GM10847 (cell line): ENCODE data around the gene RALGPS2.

ENCODE experiments used
- POLR2A ChIP-seq: IDR thresholded peaks from 2 replicates; pipeline ENCODE4 v1.6.1; 2011; ENCODE audit not compliant: insufficient read length; ENCODE audit errors: extremely low read depth

RALGPS2 gene

DNA sequence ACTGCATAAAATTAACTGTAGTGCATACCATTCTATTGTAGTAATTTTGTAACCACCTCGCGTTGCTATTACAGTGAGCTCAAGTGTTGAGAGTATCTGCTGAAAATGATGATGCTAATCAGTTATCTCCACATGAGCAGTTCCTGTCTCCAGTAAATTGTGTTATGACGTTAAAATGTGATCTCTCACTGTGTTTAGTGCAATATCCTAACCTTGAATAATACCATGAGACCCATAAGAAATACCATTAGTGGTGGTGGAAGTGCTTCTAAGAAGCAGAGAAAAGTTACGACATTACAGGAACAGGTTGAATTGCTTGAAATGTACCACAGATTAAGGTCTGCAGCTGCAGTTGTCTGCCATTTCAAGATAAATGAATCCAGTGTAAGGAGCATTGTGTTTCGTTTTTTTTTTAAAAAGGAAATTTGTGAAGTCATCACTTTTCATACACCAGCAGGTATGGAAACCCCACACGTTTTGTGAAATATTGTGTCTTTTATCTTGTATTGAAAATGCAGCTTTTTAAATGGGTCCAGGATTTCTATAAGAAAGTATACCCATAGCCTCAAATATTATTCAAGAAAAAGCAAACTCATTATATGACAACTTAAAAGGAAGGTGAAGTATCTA lies 73.3 kb downstream of the RALGPS2 start:
- no peak for TF ChIP-seq POLR2A

DNA sequence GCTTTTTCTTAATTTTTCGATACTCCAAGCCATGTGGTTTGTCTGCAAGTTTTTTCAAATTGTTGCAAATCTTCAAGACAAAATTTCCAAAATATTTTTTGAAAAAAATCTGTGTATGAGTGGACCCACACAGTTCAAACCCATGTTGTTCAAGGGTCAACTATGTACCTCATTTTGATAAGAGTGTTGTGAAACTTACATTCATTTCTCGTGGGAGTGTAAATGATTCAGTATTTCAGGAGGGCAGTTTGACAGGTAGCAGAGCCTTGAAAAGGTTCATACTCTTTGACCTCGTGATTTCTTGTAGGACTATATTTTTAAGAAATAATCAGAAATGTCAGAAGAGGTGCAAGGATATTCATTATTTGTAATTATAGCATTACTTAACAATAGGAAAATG lies 77.8 kb downstream of the RALGPS2 start:
- TF ChIP-seq POLR2A, result no peak

DNA sequence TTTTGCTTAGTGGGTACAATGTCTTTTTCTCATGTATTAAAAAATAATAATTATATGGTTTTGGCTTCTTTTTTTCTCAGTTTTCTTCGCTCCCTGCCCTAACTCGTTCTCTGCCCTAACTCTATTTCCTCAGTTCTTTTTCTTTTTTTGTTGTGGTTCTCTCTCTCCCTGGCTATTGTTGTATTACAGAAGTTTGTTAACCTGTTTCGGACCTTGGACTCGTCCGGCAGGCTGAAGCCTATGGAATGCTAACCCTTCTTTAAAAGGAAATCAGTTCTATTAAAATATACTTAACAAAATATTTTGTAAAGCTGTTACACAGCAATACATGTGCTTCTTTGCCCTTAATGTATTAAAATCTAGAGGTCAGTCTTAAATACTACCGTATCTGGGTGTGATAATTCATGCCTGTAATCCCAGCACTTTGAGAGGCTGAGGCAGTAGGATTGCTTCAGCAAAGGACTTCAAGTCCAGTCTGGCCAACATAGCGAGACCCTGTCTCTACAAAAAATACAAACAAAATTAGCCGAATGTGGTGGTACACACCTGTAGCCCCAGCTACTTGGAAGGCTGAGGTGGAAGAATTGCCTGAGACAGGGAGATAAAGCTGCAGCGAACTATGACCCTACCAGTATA lies 81.7 kb downstream of the RALGPS2 start:
- no peak for TF ChIP-seq POLR2A

DNA sequence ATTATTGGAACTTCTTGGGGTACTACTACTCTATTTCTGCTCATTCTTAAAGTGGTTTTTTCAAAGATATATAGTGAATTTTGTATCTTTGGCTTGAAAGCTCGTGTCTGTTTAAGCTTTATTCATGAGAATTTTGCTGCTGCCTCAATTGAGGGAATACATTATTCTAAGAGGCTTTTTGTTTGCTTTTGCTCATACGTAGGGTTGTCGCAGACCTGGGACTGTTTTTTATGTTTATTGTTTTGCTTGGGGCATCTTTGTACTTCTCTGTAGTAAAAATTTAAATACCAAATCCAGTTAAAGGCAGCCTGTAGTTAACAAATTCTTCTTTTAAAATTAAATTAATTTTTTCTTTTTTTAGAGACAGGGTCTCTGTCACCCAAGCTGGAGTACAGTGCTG lies 83.5 kb downstream of the RALGPS2 start:
- no peak for TF ChIP-seq POLR2A

DNA sequence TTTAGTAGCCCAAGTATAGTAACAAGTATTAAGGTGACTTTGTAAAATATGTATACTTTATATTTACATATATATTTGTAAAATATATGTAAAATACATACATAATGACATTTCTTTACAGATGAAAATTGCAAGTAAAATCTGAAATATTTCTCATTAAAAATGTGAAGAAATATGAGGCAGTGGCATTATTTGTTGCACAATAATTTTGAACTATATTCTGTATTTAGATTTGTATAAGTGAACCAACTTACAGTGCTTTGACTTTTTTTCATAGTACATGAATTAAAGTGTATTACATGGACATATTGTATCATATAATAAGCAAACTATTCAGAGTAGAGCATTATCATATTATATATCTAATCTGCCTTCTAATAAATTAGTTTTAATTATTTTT lies 85.5 kb downstream of the RALGPS2 start:
- no peak for TF ChIP-seq POLR2A

DNA sequence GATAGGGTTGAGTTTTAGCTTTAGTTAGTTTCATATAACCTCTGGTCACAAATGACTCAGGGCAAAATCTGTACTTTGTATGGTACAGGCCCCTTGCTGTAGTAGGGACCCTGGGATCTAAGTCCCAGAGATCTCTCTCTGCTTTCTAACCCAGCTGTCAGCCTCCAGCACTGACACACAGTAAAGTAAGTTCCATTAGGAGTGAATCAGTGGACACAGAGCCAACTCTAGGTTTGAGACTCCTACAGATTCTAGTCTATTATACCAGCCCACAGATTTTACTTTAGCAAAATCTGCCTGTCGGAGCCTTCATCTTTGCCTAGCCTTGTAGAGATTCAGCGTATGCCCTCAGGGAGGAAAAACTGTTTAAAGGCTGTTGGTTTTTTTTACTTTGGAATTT lies 93.4 kb downstream of the RALGPS2 start:
- no peak for TF ChIP-seq POLR2A

DNA sequence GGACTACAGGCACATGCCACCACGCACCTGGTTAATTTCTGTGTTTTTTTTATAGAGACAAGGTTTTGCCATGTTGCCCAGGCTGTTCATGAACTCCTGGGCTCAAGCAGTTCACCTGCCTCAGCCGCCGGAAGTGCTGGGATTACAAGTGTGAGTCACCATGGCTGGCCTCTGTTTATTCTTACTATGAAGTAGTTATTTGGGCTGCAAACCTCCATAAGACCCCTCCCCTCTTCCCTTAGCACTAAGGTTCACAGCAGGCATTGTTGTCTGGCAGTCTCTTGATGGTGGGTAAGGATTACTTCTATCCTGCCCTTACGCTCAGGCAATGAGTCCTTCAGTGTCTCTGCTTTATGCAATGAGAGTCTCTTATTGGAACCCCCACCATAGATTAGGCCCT lies 94.1 kb downstream of the RALGPS2 start:
- no peak for TF ChIP-seq POLR2A

DNA sequence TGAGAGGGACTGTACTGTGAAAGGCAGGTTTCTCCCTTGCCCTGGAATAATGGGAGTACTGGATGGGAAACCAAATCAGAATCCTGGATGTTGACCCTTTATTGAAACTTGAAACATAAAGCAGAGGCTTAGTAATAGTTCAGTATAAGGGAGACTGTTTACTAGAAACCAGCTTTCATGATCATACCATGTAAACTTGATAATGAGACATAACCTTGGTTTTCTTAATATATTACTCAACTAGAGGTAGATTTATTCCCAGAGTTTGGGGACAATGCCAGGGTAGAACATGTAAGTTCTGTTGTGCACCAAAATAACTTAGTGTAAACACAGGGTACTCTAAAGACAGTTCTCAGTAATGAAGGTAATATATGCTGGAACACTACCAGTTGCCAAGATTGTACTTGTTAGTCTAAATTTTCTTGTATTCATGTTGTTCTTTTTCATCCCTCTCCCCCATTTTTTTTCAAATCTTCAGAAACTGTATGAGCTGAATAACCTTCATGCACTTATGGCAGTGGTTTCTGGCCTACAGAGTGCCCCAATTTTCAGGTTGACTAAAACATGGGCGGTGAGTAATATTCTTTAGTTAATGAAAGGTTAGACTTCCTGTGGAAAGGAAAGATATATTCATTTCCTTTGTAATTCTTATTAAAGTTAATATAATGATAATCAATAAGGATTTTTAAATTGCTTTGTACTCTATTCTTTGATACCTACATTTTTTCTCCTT lies 96.3 kb downstream of the RALGPS2 start:
- TF ChIP-seq POLR2A, result no peak

DNA sequence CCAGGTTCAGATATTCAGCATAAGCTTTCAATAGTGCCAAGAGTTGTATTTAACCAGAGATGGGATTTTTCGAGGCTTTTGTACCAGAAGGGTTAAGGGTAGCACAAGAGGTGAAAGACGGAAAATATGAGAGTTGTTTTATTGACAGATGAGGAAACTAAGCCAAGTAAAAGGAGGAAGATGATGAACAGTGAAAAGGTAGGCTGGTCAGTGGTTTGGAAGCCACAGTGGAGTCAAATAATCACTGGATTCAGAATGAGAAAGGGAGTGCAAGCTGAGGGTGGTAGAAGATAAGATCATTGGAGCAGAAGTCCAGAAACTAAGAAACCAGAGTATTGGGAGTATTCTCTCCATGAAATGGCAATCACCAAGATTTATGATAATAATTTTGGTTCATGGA lies 100.1 kb downstream of the RALGPS2 start:
- TF ChIP-seq POLR2A, result no peak

DNA sequence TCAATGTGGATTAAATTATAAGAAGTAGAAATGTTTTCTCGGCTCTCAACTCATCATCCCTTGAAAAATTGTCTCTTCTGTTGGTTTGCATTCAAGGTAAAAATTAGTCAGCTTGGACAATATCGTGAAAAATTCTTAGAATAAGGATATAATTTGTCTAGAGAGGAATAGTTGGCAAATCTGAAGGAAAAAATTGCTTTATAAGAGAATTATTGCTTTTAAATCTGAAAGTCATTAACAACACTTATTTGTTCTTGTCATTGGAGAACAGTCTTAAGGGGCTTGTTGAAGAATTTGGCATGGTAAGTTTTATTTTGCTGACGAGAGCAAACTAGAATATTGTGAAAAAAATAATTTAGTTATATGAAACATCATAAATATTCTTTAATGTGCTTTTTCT lies 119.4 kb downstream of the RALGPS2 start:
- no peak for TF ChIP-seq POLR2A

DNA sequence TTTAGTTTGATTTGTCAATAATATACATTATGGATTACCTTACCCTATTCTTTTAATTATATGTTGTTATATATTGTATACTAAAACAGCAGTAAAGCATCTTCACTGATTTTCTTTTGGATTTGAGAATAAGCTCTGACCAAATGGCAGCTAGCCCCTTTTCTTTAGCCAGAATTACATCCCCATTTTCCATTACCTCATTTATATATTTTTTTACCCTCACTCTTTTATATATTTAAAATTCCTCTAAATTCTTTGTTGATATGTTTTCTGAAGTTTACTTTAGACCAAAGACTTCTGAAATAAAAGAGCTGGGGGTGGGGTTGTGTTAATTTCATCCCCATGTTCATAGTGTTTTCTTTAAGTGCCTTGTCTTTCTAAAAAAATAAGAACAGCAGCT lies 121.3 kb downstream of the RALGPS2 start:
- no peak for TF ChIP-seq POLR2A

DNA sequence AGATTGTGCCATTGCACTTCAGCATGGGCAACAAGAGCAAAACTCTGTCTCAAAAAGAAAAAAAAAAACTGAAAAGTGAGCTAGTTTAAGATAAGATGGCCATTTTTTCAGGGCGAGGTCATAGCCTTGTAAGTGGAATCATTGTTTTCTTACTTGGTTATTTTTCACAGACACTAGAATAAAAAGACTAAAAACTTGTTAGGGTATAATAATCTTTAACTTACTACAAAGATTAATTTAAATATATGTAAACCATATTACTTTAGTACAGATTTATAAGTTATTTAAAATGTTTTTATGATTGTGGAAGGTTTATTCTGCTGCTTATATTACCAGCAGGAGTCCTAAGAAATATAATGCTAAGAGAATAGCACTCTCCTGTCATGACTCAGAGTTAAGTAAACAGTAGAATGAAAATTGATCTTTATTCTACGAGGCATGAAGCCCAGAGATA lies 122.4 kb downstream of the RALGPS2 start:
- no peak for TF ChIP-seq POLR2A

DNA sequence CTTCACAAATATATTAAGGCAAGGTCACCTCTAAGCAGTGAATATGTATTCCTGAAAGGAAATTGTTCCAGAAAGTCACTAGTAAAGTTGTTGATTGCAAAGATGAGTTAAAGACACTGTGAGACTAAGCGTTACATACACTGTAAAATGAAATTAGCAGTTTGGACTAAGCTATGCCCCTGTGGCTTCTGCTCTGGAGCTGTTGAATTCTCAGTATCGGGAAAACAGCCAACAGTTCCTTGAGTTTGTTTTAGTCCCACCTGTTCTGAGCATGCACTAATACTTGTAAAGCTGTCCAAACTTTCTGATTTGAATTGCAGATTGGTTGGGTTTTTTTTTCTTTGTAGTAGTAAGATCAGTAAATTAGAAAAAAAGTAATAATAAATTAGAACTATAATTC lies 124.9 kb downstream of the RALGPS2 start:
- TF ChIP-seq POLR2A, result no peak

DNA sequence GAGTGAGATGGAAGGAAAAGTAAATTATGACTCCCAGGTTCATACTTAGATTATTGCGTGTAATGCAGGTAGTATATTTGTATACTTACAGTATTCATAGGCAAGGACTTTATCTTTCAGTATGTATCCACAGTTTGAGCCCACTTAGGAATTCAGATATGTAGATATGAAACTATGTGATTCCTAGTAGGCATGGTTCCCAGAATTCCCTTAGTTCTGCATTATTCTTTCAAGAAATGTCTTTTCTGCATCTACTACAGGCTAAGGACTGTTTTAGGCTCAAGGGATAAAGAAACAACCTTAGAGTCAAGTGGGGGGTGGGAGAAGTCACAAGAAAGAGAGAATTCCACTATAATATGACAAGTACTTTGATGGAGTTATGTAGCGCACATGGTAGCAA lies 132.1 kb downstream of the RALGPS2 start:
- no peak for TF ChIP-seq POLR2A

DNA sequence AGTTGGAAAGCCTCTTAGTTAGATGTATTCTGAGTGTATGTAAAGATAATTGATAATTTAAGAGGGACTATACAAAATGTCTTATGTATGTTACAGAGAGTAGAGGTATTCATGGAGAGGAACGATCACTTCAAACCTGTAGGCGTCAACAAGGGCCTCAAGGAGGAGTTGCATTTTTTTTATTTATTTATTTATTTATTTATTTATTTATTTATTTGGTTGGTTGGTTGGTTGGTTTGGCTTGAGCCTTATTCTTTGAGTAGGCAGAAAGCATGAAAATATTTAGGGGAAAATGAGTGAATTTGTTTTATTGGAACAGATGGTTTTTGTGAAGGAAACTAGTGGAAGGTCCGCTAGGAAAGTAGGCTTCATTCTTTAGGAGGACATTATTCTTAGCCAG lies 137.4 kb downstream of the RALGPS2 start:
- no peak for TF ChIP-seq POLR2A

DNA sequence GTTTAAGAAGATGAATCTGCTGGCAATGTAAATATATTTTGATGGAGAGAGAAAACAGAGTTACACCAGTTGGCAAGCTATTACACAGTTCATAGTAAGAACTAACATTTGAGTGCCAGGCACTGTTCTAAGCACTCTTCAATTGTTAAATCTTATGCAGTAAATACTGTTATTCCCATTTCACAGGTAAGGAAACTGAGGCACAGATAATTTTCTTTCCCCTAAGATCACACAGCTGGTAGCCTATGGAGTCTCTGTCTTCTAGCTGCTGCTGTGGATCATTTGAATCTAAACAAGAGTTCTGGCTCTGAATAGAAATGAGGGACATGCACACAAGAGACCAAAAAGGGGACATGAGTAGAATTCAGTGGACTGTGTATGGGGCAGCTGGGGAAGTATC lies 137.8 kb downstream of the RALGPS2 start:
- TF ChIP-seq POLR2A, result no peak
